Measurements from ENCODE around the gene ZEB2. TPM values are rescaled to one million over a fixed set of nuclear protein-coding genes. Genes with fewer than 3 reads are reported as not detected.

ZEB2 gene
- total RNA-seq, 1 donor from 2014 or later, result 139 TPM

- Mint-ChIP-seq H3K4me1 (ENCODE audit: unreplicated experiment) (peaks cover 12% of the 10 kb centered on the region), H3K9me3 (ENCODE audit: unreplicated experiment) (peaks cover 5% of the 10 kb centered on the region), H3K4me3 (ENCODE audit: unreplicated experiment) (no peak overlapping the region), H3K27ac (ENCODE audit: unreplicated experiment) (no peak overlapping the region), H3K27me3 (ENCODE audit: unreplicated experiment) (no peaks in the 10 kb centered on the region), H3K36me3 (ENCODE audit: unreplicated experiment) (no peaks in the 10 kb centered on the region)
- DNase-seq (ENCODE audit: extremely low spot score, unreplicated experiment), result no peak
- TF ChIP-seq, protein P1, sequence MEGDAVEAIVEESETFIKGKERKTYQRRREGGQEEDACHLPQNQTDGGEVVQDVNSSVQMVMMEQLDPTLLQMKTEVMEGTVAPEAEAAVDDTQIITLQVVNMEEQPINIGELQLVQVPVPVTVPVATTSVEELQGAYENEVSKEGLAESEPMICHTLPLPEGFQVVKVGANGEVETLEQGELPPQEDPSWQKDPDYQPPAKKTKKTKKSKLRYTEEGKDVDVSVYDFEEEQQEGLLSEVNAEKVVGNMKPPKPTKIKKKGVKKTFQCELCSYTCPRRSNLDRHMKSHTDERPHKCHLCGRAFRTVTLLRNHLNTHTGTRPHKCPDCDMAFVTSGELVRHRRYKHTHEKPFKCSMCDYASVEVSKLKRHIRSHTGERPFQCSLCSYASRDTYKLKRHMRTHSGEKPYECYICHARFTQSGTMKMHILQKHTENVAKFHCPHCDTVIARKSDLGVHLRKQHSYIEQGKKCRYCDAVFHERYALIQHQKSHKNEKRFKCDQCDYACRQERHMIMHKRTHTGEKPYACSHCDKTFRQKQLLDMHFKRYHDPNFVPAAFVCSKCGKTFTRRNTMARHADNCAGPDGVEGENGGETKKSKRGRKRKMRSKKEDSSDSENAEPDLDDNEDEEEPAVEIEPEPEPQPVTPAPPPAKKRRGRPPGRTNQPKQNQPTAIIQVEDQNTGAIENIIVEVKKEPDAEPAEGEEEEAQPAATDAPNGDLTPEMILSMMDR (IDR thresholded peaks at IDR 0.05), result no peak
Measured at GRCh38 chr2:144559242-144559641, 39.3 kb upstream of the ZEB2 start.

- no peak overlapping the region for H3K4me3 Mint-ChIP-seq (ENCODE audit: unreplicated experiment)
- peak overlapping the region; percentile 78 for H3K27ac Mint-ChIP-seq (ENCODE audit: unreplicated experiment)
- no peak for DNase-seq (ENCODE audit: extremely low spot score, unreplicated experiment)
- peaks cover 31% of the 10 kb centered on the region for H3K4me1 Mint-ChIP-seq (ENCODE audit: unreplicated experiment)
- TF ChIP-seq, protein P1 (IDR thresholded peaks at IDR 0.05), result no peak
- H3K9me3 Mint-ChIP-seq (ENCODE audit: unreplicated experiment), result peaks cover 5% of the 10 kb centered on the region
- H3K27me3 Mint-ChIP-seq (ENCODE audit: unreplicated experiment), result no peaks in the 10 kb centered on the region
- no peaks in the 10 kb centered on the region for H3K36me3 Mint-ChIP-seq (ENCODE audit: unreplicated experiment)
Measured at GRCh38 chr2:144554492-144555210, 34.7 kb upstream of the ZEB2 start.

DNA sequence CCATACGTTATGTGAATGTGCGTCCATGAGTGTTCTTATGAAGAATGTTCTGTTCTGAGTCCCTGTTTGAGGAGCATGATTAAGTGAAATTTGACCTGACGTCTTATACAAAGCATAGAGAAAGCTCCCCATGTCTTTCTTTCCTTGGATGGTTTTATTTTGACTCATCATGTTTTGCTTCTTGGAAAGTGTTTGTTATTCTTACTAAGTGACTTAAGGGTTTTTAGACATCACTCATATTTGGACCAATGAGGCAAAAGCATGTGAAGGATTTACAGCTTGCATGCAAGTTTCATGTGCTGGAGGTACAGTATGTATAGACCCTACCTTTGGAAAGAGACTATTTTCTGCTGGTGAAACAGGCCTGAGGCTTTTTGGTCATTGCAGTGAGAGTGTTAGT, 33.5 kb upstream of the ZEB2 start:
- Mint-ChIP-seq H3K36me3 (ENCODE audit: unreplicated experiment) (no peaks in the 10 kb centered on the region), H3K27me3 (ENCODE audit: unreplicated experiment) (no peaks in the 10 kb centered on the region), H3K9me3 (ENCODE audit: unreplicated experiment) (no peaks in the 10 kb centered on the region), H3K27ac (ENCODE audit: unreplicated experiment) (peak overlapping the region; percentile 78), H3K4me3 (ENCODE audit: unreplicated experiment) (no peak overlapping the region), H3K4me1 (ENCODE audit: unreplicated experiment) (peaks cover 31% of the 10 kb centered on the region)
- no peak for DNase-seq (ENCODE audit: extremely low spot score, unreplicated experiment)
- TF ChIP-seq, protein P1 (IDR thresholded peaks at IDR 0.05), result no peak

GRCh38 chr2:144552821-144553220, 32.9 kb upstream of the ZEB2 start:
- DNase-seq (ENCODE audit: extremely low spot score, unreplicated experiment), result no peak
- TF ChIP-seq, protein P1 (IDR thresholded peaks at IDR 0.05), result no peak
- H3K27ac Mint-ChIP-seq (ENCODE audit: unreplicated experiment), result peak overlapping the region; percentile 78
- no peaks in the 10 kb centered on the region for H3K27me3 Mint-ChIP-seq (ENCODE audit: unreplicated experiment)
- no peaks in the 10 kb centered on the region for H3K9me3 Mint-ChIP-seq (ENCODE audit: unreplicated experiment)
- H3K36me3 Mint-ChIP-seq (ENCODE audit: unreplicated experiment), result no peaks in the 10 kb centered on the region
- no peak overlapping the region for H3K4me3 Mint-ChIP-seq (ENCODE audit: unreplicated experiment)
- peaks cover 37% of the 10 kb centered on the region for H3K4me1 Mint-ChIP-seq (ENCODE audit: unreplicated experiment)

- no peak for DNase-seq (ENCODE audit: extremely low spot score, unreplicated experiment)
- H3K9me3 Mint-ChIP-seq (ENCODE audit: unreplicated experiment), result no peaks in the 10 kb centered on the region
- no peaks in the 10 kb centered on the region for H3K36me3 Mint-ChIP-seq (ENCODE audit: unreplicated experiment)
- no peak overlapping the region for H3K4me3 Mint-ChIP-seq (ENCODE audit: unreplicated experiment)
- TF ChIP-seq, protein P1 (IDR thresholded peaks at IDR 0.05), result no peak
- H3K27me3 Mint-ChIP-seq (ENCODE audit: unreplicated experiment), result no peaks in the 10 kb centered on the region
- no peak overlapping the region for H3K27ac Mint-ChIP-seq (ENCODE audit: unreplicated experiment)
- peaks cover 56% of the 10 kb centered on the region for H3K4me1 Mint-ChIP-seq (ENCODE audit: unreplicated experiment)
Measured at GRCh38 chr2:144550911-144551310, 31.0 kb upstream of the ZEB2 start.
